Measurements from ENCODE around the gene LACRT.

Gene LACRT

GRCh38 chr12:54631988-54632728, 2.5 kb downstream of the LACRT start:
- FAIRE-seq = no peak

GRCh38 chr12:54631551-54631950, 3.1 kb downstream of the LACRT start:
- FAIRE-seq = no peak

GRCh38 chr12:54629925-54630324, 4.8 kb downstream of the LACRT start:
- no peak for FAIRE-seq

- FAIRE-seq = no peak
Observed at GRCh38 chr12:54628186-54628846, 6.4 kb downstream of the LACRT start.

- FAIRE-seq = no peak
Observed at GRCh38 chr12:54627304-54627703, 7.4 kb downstream of the LACRT start.

GRCh38 chr12:54625598-54625997, 9.1 kb downstream of the LACRT start:
- no peak for FAIRE-seq

GRCh38 chr12:54624315-54625279, 10.1 kb downstream of the LACRT start:
- no peak for FAIRE-seq

- peak; percentile 70 for FAIRE-seq
Observed at GRCh38 chr12:54622463-54623183, 12.1 kb downstream of the LACRT start.

GRCh38 chr12:54616933-54617680, 17.6 kb downstream of the LACRT start:
- FAIRE-seq = no peak

- no peak for FAIRE-seq
Observed at GRCh38 chr12:54612225-54612750, 22.4 kb downstream of the LACRT start.

- FAIRE-seq = no peak
Observed at GRCh38 chr12:54611715-54612149, 23.0 kb downstream of the LACRT start.

- no peak for FAIRE-seq
Observed at GRCh38 chr12:54608769-54609168, 25.9 kb downstream of the LACRT start.

GRCh38 chr12:54608156-54608555, 26.5 kb downstream of the LACRT start:
- FAIRE-seq = no peak

GRCh38 chr12:54606556-54606955, 28.1 kb downstream of the LACRT start:
- FAIRE-seq = no peak

- FAIRE-seq = no peak
Observed at GRCh38 chr12:54605138-54605970, 29.3 kb downstream of the LACRT start.

- FAIRE-seq = no peak
Observed at GRCh38 chr12:54604436-54604835, 30.3 kb downstream of the LACRT start.

GRCh38 chr12:54603872-54604271, 30.8 kb downstream of the LACRT start:
- no peak for FAIRE-seq

GRCh38 chr12:54603173-54603814, 31.4 kb downstream of the LACRT start:
- peak; percentile 38 for FAIRE-seq

- no peak for FAIRE-seq
Observed at GRCh38 chr12:54602661-54603060, 32.0 kb downstream of the LACRT start.

- FAIRE-seq = no peak
Observed at GRCh38 chr12:54601841-54602240, 32.9 kb downstream of the LACRT start.

Measured in TTC549 (cell line).